ENCODE data around the gene SLC17A3. TPM values are rescaled to one million over a fixed set of nuclear protein-coding genes. Genes with fewer than 3 reads are reported as not detected.

Gene SLC17A3
- total RNA-seq, 2 donors from 2014 or later = 1.7 to 2.5 TPM

DNA sequence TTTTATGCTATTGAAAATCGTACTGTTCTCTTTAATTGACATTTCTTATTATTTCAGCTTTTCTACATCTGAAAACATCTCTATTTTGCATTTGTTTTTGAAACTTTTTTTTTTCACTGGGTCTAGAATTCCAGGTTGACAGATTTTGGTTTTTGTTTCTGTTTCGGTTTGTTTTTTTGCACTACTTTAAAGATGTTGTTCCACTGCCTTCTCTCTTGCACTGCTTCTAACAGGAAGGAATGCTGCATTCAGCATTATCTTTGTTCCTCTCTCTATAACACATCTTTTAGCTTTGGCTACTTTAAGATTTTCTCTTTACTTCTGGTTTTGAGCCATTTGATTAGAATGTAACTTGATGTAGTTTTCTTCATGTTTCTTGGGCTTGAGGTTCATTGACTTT lies 22.1 kb downstream of the SLC17A3 start:
- Mint-ChIP-seq H3K4me3 (peak overlapping the region; percentile 11 to 48), H3K36me3 (ENCODE audit: insufficient read depth in 2 of 2) (no peaks in the 10 kb centered on the region), H3K4me1 (ENCODE audit: low read depth) (peaks cover 14% of the 10 kb centered on the region), H3K9me3 (no peaks in the 10 kb centered on the region), H3K27ac (peak overlapping the region; percentile 69), H3K27me3 (ENCODE audit: low read depth) (peaks cover 26% of the 10 kb centered on the region)
- ATAC-seq (replicated peaks in 1 of 2) = no peak
- no peak for DNase-seq

DNA sequence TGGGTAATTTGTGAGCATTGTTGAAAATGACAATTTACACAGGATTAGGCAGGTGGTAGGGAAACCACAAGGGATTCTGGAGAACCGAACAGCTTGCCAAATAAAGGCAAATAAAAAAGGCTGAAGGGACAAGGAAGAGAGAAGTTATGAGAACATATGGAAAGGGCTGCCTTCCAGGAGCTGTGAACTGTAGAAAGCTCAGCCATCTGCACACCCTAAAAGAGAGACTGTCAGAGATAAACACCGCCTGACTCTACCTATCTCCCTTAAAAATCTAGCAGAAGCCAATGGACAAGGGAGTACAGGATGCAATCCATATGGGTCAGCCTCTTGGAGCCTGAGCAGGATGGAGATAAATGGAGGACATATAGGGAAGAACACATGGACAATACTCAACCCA lies 29.5 kb downstream of the SLC17A3 start:
- no peak overlapping the region for H3K27ac Mint-ChIP-seq
- no peaks in the 10 kb centered on the region for H3K36me3 Mint-ChIP-seq (ENCODE audit: insufficient read depth in 2 of 2)
- no peaks in the 10 kb centered on the region for H3K4me1 Mint-ChIP-seq (ENCODE audit: low read depth)
- peaks cover 1 to 2% of the 10 kb centered on the region in 2 donors for H3K9me3 Mint-ChIP-seq
- H3K4me3 Mint-ChIP-seq = no peak overlapping the region
- H3K27me3 Mint-ChIP-seq (ENCODE audit: low read depth) = peaks cover 31% of the 10 kb centered on the region
- ATAC-seq (replicated peaks in 1 of 2) (no peak), DNase-seq (no peak)

- H3K27ac Mint-ChIP-seq = no peak overlapping the region
- no peaks in the 10 kb centered on the region for H3K36me3 Mint-ChIP-seq (ENCODE audit: insufficient read depth in 2 of 2)
- no peak overlapping the region for H3K4me3 Mint-ChIP-seq
- no peaks in the 10 kb centered on the region for H3K4me1 Mint-ChIP-seq (ENCODE audit: low read depth)
- peak; percentile 93 to 95 for ATAC-seq (replicated peaks in 1 of 2)
- H3K9me3 Mint-ChIP-seq = peaks cover 1 to 2% of the 10 kb centered on the region in 2 donors
- DNase-seq = peak; percentile 25 to 41
- H3K27me3 Mint-ChIP-seq (ENCODE audit: low read depth) = peaks cover 20% of the 10 kb centered on the region
Measured at GRCh38 chr6:25842526-25842925, 31.5 kb downstream of the SLC17A3 start.

- Mint-ChIP-seq H3K36me3 (ENCODE audit: insufficient read depth in 2 of 2) (no peaks in the 10 kb centered on the region), H3K27ac (no peak overlapping the region), H3K9me3 (peaks cover 1% of the 10 kb centered on the region in 2 donors), H3K4me3 (no peak overlapping the region), H3K4me1 (ENCODE audit: low read depth) (peaks cover 2% of the 10 kb centered on the region), H3K27me3 (ENCODE audit: low read depth) (peaks cover 34% of the 10 kb centered on the region)
- ATAC-seq (replicated peaks in 1 of 2) (no peak), DNase-seq (no peak)
Measured at GRCh38 chr6:25835442-25836283, 38.4 kb downstream of the SLC17A3 start.

DNA sequence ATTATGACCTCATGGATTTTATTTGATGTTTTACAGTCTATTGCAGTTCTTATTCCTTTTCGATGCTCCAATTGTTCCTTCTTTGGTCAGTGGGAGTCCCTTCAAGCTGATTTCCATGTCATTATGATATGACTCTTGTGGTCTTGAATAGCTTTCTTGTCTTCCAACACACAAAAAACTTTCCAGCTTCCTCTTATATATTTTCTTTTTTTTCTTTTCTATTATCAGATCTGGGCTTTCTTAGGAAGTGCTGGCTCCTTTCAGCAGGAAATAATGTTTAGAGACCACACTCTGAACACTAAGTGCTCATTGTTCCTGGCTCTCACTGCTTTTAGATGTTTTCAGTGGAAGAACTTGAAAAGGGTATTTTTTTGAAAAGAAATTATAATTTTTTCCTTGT lies 39.1 kb downstream of the SLC17A3 start:
- ATAC-seq (replicated peaks in 1 of 2) (no peak), DNase-seq (no peak)
- Mint-ChIP-seq H3K4me1 (ENCODE audit: low read depth) (peaks cover 8% of the 10 kb centered on the region), H3K27ac (no peak overlapping the region), H3K9me3 (peaks cover 0 to under 1% of the 10 kb centered on the region in 2 donors), H3K27me3 (ENCODE audit: low read depth) (peaks cover 29% of the 10 kb centered on the region), H3K36me3 (ENCODE audit: insufficient read depth in 2 of 2) (no peaks in the 10 kb centered on the region), H3K4me3 (no peak overlapping the region)

DNA sequence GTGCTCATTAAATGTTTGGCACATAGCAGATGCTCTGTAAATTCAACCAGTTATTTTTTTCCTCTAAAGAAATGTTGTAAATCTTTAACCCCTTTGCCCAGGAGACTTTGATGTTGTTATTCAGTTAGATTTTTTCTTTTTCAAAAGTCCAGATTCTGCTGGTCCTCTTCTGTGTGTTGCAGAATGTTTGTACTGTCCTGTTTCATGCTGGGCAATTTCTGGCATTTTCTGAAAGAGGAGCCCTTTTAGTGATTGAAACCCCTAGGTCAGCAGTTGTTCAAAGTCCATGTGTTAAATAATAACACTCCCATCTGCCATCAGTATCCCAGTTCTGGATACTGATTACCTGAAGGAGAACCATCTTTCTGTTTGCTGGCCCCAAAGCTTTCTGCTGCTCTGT lies 40.9 kb downstream of the SLC17A3 start:
- Mint-ChIP-seq H3K4me3 (no peak overlapping the region), H3K36me3 (ENCODE audit: insufficient read depth in 2 of 2) (no peaks in the 10 kb centered on the region), H3K27ac (no peak overlapping the region), H3K4me1 (ENCODE audit: low read depth) (peaks cover 20% of the 10 kb centered on the region), H3K27me3 (ENCODE audit: low read depth) (peaks cover 26% of the 10 kb centered on the region), H3K9me3 (no peaks in the 10 kb centered on the region)
- no peak for DNase-seq
- no peak for ATAC-seq (replicated peaks in 1 of 2)

GRCh38 chr6:25832670-25833069 lies 41.4 kb downstream of the SLC17A3 start:
- H3K4me1 Mint-ChIP-seq (ENCODE audit: low read depth) = peaks cover 20% of the 10 kb centered on the region
- peaks cover 30% of the 10 kb centered on the region for H3K27me3 Mint-ChIP-seq (ENCODE audit: low read depth)
- no peak overlapping the region for H3K4me3 Mint-ChIP-seq
- H3K27ac Mint-ChIP-seq = no peak overlapping the region
- H3K9me3 Mint-ChIP-seq = peaks cover 0 to 2% of the 10 kb centered on the region in 2 donors
- H3K36me3 Mint-ChIP-seq (ENCODE audit: insufficient read depth in 2 of 2) = peaks cover 0 to 2% of the 10 kb centered on the region in 2 donors
- DNase-seq (no peak), ATAC-seq (replicated peaks in 1 of 2) (no peak)

DNA sequence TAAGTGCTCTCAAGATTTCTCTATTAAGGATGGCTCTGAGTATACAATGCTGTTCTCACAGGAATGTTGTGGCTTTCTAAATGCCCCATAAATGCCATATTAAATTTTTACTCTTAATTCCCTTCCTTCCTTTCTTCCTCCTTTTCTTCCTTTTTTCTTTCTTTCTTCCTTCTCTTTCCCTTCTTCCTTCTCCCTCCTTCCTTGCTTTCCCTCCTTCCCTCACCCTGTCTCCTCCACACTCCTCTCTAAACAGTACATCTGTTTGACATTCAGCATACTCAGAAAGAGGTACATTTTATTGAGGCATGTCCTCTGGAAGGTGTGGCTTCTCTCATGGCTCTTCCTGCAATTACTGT lies 41.8 kb downstream of the SLC17A3 start:
- Mint-ChIP-seq H3K4me1 (ENCODE audit: low read depth) (peaks cover 20% of the 10 kb centered on the region), H3K36me3 (ENCODE audit: insufficient read depth in 2 of 2) (peaks cover 0 to 2% of the 10 kb centered on the region in 2 donors), H3K27me3 (ENCODE audit: low read depth) (peaks cover 34% of the 10 kb centered on the region), H3K27ac (no peak overlapping the region), H3K9me3 (peaks cover 0 to 2% of the 10 kb centered on the region in 2 donors), H3K4me3 (no peak overlapping the region)
- ATAC-seq (replicated peaks in 1 of 2) (no peak), DNase-seq (no peak)

DNA sequence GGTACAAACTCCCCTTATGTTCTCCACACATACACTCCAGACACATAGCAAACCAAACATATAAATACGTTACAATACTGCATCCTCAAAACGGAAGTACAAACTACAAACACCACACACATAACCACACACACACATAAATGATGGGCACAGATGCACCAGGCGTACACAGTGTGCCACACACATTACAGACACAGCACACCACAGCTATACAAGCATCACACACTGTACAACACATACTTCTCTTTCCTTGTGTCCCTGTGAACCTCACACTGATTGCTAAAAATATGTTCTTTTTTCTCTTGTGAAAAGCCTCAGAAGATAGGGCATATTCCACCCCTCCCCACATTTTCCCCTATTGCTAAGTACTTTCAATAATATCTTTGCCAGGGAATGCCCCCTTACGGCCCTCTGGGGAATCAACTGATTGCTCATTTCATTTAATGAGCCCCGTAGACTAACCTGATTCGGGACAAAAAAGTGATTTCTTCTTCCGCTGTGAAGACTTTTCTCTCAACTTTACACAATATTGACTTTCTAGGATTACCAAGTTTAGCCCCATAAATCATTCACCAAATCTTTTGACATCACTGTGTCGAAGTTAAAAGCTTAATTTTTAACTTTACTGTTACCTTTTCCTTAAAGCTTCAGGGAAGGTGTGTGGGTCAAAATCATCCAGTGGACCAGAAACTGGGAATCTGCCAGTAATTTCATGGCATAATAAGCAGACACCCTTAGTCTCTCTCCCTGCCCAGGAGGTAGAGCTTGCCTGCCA lies 42.3 kb downstream of the SLC17A3 start, which contains the start of gene SLC17A1:
Gene SLC17A1, minus strand, starts transcription at position 521 of the 775 bp plus-strand sequence. CDS start 1,495 bp downstream, outside the sequence.
- no peak within 1 kb of the TSS for H3K4me3 Mint-ChIP-seq
- H3K4me1 Mint-ChIP-seq (ENCODE audit: low read depth) = peaks cover 20% of the 10 kb centered on the region
- ATAC-seq (replicated peaks in 1 of 2) = no peak
- peaks cover 0 to 2% of the 10 kb centered on the region in 2 donors for H3K36me3 Mint-ChIP-seq (ENCODE audit: insufficient read depth in 2 of 2)
- H3K27me3 Mint-ChIP-seq (ENCODE audit: low read depth) = peaks cover 35% of the 10 kb centered on the region
- peaks cover 0 to 2% of the 10 kb centered on the region in 2 donors for H3K9me3 Mint-ChIP-seq
- H3K27ac Mint-ChIP-seq = no peak within 1 kb of the TSS
- no peak for DNase-seq

- peaks cover 4 to 5% of the 10 kb centered on the region in 2 donors for H3K36me3 Mint-ChIP-seq (ENCODE audit: insufficient read depth in 2 of 2)
- peaks cover 45% of the 10 kb centered on the region for H3K27me3 Mint-ChIP-seq (ENCODE audit: low read depth)
- H3K27ac Mint-ChIP-seq = peak overlapping the region; percentile 50
- peaks cover 3 to 9% of the 10 kb centered on the region in 2 donors for H3K9me3 Mint-ChIP-seq
- H3K4me3 Mint-ChIP-seq = no peak overlapping the region
- H3K4me1 Mint-ChIP-seq (ENCODE audit: low read depth) = peaks cover 20% of the 10 kb centered on the region
- no peak for ATAC-seq (replicated peaks in 1 of 2)
- no peak for DNase-seq
Measured at GRCh38 chr6:25830458-25830857, 43.6 kb downstream of the SLC17A3 start.

- peak; percentile 98 for ATAC-seq (replicated peaks in 1 of 2)
- no peak for DNase-seq
- Mint-ChIP-seq H3K27ac (peak overlapping the region; percentile 78), H3K4me1 (ENCODE audit: low read depth) (peaks cover 20% of the 10 kb centered on the region), H3K9me3 (peaks cover 6 to 9% of the 10 kb centered on the region in 2 donors), H3K36me3 (ENCODE audit: insufficient read depth in 2 of 2) (peaks cover 4 to 8% of the 10 kb centered on the region in 2 donors), H3K27me3 (ENCODE audit: low read depth) (peaks cover 47% of the 10 kb centered on the region), H3K4me3 (peak overlapping the region in 1 of 2 donors; percentile 33)
Measured at GRCh38 chr6:25829375-25829774, 44.7 kb downstream of the SLC17A3 start.

DNA sequence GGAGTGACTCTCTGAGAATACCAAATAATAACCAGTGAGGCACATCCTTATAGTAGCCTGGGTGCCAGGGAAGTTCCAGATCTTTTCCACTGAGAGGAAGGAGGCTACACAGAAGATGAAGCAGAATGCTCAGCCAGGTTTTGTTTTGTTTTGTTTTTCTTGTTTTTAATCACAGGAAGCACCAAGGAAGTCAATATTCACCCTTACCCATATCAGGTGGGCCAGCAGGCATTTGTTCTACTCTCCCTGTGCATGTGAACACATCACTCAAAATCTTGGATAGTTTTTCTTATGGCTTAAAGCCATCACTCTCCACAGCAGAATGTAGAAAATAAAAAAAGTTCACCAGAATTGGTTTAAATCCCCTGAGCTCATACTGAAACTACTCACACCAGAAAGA lies 52.7 kb downstream of the SLC17A3 start:
- Mint-ChIP-seq H3K4me3 (peak overlapping the region in 1 of 2 donors; percentile 29), H3K9me3 (peaks cover 6 to 7% of the 10 kb centered on the region in 2 donors), H3K36me3 (ENCODE audit: insufficient read depth in 2 of 2) (peaks cover 3 to 8% of the 10 kb centered on the region in 2 donors), H3K4me1 (ENCODE audit: low read depth) (peaks cover 6% of the 10 kb centered on the region), H3K27ac (no peak overlapping the region), H3K27me3 (ENCODE audit: low read depth) (peaks cover 27% of the 10 kb centered on the region)
- ATAC-seq (replicated peaks in 1 of 2) (peak; percentile 31 to 38), DNase-seq (no peak)

DNA sequence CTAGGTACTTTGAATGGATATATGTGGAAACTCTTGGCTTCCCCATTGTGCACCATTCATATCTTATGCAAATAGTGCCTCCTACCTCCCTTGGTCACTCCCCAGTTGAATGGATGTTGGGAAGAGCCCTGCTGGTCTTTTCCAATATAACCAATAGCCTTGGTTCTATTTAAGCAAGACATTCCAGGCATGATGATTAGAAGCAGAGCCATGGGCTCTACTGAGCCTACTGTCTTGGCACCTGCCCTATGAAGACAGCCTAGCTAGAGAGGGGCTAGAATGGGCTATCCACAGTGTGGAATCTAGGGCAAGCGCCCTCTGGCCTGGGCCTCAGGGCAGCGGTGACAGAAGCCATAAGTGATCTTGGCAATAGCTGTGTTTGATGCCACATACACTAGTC lies 57.8 kb downstream of the SLC17A3 start:
- Mint-ChIP-seq H3K36me3 (ENCODE audit: insufficient read depth in 2 of 2) (peaks cover 0 to 1% of the 10 kb centered on the region in 2 donors), H3K27ac (no peak overlapping the region), H3K4me1 (ENCODE audit: low read depth) (peaks cover 2% of the 10 kb centered on the region), H3K4me3 (no peak overlapping the region), H3K9me3 (peaks cover 0 to 3% of the 10 kb centered on the region in 2 donors), H3K27me3 (ENCODE audit: low read depth) (peaks cover 51% of the 10 kb centered on the region)
- DNase-seq (no peak), ATAC-seq (replicated peaks in 1 of 2) (no peak)

All from activated T-cell treated with anti-CD3 and anti-CD28 coated beads, Interleukin-2, amount 50 U/mL, for 72 hours (primary cell).